Hematopoietic multipotent progenitor cell treated with erythropoietin and hydrocortisone succinate and interleukin-3 and kit ligand, for 8 days (in vitro differentiated cells): ENCODE results near the gene RAD51B.
"Not testable (repeated sequence)": the region's sequence is repeated elsewhere in the genome, so short reads cannot be mapped to it uniquely, and the experiment has no call there.

Experiments used
- DNase-seq: peaks from one replicate; pipeline ENCODE4 v3.0.0-alpha.2; 2015

RAD51B gene

GRCh38 chr14:68258995-68259394 is 439.4 kb downstream of the RAD51B start:
- DNase-seq: not testable (repeated sequence)

DNA sequence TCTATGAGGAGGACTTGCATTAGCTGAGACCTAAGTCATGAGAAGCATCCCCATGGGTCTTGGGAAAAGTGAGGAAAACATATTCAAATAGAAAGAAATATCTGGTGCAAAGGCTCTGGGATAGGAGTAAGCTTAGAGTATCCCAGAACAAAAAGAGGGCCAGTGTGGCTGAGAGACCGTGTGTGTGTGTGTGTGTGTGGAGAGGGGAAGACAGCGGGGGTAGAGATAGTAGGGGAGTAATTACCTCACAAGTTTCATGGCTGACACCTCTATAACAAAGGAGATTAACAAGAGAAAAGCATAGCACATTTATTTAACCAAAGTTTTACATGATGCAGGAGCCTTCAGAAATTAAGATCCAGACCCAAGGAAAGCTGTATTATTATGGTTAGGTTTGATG is 440.5 kb downstream of the RAD51B start:
- DNase-seq: no peak

DNA sequence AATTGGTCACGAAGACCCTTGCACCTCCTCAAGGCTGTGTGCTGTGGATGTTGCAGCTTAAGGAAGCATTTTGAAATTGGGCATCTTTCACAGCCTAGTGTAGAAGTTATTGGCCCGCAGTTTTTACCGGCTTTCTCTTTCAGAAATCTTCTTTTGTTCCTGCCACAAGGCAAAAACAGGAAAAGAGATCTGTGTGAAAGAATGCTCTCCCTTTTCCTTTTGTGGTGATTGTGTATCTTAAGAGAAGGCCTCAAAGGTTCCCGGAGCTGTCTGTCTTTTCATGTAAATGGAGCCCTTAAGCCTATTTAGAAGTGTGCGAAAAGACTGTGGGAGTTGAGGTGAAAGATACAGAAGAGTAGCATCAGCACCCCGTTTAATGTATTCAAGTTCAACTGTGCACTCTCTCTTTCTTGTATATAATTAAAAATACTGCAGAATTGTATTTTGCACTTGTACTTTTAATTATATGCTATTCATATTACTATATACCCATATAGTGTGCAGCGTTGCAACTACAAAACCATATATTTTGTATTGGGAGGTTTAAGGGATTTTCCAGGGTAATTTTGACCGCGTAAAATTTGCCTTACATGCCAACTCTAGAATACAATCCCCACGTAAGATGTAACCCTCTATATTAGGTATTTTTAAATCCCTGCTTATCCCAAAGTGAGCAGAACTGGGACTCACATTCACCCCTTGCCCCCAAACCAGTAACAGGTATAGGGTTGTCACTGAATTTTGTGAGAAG is 441.7 kb downstream of the RAD51B start:
- DNase-seq: no peak

DNA sequence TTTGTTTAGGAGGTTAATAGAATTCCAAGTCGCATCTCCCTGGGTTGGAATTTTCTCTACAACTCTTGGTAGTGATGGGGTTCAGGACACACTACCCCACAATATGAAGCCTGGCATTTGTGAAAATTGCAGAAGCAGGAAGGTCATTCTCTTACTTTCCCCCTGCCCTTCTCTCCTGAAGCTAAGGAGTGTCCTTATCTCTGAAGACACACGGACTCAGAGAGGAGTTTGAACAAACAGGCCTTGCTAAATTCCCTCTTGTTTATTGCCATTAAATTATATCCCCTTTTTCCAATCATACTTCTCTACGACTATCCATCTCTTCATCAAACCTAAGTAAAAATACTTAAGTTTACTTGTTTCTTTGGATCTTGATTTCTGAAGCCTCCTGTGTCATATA is 443.0 kb downstream of the RAD51B start:
- DNase-seq: peak; percentile 54

- no peak for DNase-seq
Observed at GRCh38 chr14:68263563-68264259, 444.1 kb downstream of the RAD51B start.

DNA sequence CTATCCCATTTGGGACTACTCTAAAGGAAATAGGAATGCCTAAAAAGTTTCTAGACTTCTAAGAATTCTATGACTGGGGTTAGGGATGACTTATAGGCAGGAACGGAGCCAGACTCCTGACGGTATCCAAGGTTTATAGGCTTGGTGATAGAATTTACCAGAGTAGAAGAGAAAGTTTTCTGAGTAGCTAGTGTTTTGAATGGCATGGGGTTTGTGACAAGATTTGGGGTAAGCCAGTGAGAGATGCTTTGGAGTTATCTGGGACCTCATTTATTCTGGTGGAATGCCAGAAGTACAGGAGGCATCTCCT is 444.6 kb downstream of the RAD51B start:
- DNase-seq: no peak

DNA sequence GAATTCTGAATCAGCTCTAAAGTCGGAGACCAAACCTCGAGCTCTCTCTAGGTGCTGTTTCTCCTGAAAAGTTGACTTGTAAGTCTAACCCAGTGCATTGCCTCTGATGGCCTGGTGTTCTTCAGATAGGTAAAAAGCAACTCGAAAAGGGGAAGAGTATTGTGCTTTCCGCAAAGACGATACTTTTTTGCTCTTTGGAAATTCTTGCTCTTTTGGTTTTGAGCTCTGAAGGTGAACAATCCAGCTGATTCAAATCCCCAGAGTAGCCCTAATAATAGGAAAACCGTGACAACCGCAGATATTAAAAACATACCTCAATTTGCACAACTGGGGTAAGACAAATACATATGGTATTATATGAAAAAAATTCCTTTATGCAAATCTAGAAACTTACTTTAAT is 447.4 kb downstream of the RAD51B start:
- DNase-seq: no peak

- DNase-seq: no peak
Observed at GRCh38 chr14:68268197-68268596, 448.6 kb downstream of the RAD51B start.

DNA sequence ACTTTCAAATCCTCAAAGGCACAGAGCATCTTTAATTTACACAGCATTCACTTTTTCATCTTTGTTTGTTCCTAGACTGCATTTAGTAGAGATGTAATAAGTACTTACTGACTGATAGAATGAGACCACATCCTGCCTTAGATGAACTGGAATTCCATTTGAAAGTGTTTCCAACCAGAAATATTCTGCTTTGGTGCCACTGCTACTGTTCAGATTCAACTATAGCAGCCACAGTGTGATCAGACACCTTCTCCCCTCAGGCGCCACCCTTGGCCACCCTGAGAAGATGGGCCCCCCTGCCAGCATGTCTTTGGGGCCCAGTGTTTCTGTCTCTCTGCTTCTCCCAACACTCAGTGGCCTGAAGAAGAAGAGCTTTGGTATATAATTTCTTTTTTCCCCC is 449.1 kb downstream of the RAD51B start:
- no peak for DNase-seq

DNA sequence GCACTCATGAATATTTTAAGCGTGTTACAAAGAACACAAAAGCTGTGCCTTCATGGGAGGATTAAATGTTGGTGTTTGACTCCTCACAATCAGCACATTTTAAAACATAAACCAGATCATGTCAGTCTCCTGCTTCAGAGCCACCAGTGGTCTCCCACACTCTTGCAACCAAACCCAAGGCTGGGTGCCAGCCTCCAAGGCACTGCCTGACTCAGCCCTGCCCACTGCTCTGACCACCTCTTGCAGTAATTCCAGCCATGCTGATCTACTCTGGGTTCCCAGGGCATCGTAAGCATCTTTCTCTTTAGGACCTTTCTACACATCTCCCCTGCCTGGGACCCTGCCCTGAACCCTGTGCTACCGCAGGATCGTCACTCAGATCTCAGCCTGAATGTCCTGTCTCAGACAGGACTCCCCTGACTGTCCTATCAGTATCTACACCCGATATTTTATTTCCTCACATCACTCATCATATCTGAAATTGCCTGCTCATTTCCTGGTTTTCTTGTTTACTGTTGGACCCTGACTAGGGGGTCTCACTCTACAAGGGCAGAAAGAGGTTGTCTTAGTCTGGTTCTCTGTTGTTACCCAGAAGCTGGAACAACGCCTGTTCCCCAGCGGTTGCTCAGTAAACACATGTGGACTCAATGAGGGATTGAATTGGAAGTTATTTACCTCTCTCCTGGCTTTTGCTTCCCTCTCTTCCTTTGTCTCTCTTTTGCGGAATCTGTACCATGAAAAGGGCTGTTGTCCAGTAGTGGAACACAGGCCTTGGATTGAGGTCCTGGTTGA is 449.8 kb downstream of the RAD51B start:
- DNase-seq: no peak

- no peak for DNase-seq
Observed at GRCh38 chr14:68270342-68270741, 450.8 kb downstream of the RAD51B start.

DNA sequence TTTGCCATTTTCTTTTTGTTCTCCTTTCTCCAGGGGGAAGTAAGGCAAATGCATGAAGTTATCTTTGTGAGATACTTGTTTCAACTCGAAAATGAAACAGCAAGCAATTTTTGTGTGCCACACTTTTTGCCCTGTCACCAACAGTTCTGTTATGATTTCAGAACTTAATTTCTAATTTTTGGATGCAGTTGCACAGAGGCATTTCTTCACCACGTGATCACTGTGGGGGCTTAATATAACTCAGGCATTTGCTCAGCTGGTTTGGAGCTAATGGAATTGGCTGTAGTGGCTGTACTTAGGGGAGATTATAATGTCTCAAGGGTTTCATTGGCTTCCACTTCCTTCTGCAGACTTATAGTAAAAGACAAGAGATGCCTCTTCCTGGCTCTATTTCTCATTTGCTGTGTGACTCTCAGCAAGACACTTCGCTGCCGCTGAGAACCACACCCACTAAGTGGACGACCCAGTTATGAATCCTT is 452.4 kb downstream of the RAD51B start:
- DNase-seq: no peak

DNA sequence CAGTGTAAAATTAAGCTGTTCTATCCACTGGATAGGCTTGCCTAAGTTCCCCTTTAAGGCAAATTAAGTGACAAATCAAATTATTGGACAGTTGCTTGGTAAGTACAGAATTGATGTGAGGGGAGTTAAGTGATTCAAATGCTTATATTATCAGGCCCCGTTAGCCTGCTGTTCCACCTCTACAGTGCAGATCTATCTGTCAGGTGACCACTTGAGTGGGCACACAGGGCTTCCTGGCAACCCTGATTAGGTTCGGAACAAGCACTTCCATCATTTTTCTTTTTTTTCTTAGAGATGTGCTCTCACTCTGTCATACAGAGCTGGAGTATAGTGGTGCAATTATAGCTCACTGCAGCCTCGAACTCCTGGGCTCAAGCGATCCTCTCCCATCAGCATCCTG is 453.8 kb downstream of the RAD51B start:
- DNase-seq: no peak

DNA sequence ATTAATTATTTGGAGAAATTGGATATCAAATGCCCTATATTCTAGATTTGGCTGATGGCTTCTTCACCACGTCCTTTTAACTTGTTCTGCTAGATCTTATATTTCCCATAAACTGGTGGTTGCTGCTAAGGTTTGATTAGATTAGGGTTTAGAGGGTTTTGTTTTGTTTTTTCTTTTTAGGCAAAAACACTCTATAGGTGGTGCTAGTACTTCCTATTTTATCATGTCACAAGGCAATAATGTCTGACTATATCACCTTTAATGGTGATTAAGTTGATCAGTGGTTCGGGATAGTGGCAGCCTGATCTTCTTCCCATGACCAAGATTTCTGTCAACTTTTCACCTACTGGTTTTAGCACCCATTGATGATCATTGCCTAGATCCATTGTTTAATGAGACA is 455.1 kb downstream of the RAD51B start:
- DNase-seq: peak; percentile 65

DNA sequence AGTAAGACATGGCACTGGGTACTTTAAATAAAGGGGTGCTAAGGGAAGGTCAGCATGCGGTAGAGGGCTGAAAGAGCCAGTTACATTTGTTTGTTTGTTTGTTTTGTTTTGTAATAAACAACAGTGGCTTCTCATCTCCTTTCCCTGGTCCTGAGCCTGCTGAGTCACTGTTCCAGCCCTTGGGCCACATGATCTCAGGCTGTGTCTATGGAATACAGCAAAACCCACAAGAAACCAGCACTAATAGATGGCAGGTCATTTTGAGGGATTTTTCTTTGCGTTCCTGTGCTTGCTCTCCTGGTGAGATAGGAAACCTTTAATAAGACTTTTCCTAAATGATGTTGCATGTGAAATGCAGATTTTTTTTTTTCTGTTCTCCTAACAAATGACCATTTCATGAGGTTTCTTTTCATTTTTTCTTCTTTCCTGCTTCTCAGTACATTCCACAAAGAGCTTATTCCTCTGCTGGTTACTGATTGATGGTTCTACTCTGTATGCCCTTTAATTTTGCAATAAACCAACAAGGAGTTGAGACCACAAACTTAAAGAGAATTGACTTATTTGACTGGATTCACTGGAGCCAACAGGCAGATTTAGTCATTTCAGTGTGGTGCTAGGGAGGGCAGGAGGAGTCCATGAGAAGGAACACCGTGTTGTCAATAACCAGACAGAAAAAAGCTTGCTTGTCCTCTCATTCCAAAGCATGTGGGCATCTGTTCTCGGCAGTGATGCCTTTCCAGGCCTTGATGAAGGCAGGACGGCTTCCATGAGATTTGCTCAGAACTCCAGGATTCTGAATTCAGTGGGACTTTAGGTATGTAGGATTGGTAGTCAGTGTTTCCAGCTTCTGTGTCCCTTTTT is 459.2 kb downstream of the RAD51B start:
- no peak for DNase-seq

GRCh38 chr14:68279437-68279720 is 459.8 kb downstream of the RAD51B start:
- DNase-seq: no peak

DNA sequence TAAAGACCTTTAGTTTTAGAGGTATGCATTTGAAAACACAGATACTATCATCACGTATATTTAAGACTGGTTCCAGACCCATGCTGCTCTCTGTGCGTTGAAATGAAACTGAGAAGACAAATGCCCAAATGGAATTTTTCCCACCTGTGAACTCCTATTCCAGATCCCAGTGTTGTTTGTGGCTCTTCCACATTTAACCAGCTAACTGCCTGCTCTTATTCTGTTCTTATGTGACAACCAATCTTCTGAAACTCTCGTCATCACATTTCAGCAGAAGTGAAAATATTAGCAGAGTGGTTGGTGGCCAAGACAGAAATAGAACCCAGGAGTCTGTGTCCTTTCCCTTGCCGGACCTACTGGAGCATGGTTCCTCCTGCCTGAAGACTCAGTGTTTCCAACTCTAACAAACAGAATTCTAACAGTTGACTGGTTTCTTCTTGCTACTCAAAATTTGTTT is 460.2 kb downstream of the RAD51B start:
- DNase-seq: no peak

DNA sequence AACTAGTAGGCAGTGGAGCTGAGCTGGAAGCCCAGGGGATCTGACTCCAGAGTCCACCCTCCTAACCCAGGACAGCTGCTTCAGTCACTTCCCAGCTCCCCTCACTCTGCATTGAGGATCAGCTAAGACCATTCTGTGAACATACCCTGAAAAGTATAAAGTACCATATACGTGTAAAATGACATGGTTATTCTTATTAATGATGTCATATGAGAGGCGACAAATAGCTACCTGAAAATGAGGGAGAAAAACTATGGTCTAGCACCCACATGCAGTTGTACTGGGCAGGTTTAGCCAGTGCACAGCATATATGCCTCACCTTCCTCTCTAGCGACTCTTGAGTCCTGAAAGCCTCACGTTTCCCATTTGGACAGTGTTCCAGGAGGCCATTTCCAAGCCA is 461.9 kb downstream of the RAD51B start:
- no peak for DNase-seq

GRCh38 chr14:68282479-68283377 is 463.1 kb downstream of the RAD51B start:
- no peak for DNase-seq

DNA sequence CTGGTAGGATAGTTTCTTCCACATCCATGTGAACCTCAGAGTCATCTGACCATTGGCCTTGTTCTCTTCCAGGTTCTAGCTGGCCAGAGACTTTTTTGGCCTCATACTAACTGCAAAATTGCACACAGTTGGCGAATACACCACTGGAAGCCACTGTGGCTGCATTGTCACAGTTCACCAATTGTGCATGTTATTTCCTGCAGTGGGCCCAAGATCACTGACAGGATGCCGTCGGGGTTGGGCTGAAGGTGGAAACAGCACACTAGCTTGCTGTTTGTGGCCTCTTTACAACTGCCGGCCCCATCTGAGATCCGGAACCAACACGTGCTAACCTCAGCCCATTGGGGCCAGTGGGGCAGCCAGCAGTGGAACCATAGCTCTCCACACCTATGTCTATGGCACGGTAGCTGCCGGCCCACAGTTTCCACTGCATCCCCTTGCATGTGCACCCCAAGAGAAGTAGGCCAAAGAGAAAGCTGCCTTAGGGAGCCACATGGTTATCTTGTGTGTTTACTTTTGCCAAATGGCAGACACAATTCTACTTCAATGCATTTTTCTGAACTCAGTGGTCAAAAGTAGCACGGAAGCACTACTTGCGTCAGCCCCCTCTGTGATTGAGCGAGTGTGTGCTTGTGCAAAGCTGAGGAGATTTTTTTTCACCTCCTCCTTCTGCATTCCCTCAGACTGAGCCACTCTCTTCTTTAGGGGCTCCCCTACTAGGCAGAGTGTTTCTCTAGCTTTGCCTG is 464.0 kb downstream of the RAD51B start:
- DNase-seq: no peak

DNA sequence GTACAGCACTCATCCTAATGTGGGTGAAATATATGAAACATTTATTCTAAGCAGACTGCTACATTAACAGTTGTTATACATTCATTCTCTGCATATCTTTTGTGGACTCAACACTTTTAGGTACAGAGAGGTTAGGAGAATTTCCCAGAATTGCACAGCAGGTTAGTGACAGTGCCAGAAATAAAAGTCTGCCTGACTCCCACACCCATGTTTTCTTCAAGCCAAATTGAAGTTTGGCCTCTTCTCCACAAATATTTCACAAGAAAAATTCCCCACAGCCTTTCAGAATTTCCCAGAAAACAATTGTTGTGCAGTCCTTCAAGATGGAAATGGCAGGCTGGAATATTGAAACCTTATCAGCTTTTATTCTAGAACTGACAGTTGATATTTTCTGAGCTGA is 464.8 kb downstream of the RAD51B start:
- no peak for DNase-seq
